WTC11 (cell line): ENCODE measurements around the gene NT5C1B.

Experiments
- ATF1 ChIP-seq: sonication (generic); formaldehyde crosslinking; IDR thresholded peaks from 2 replicates; pipeline ENCODE4 v1.8.1; 2023; ENCODE audit warnings: mild to moderate bottlenecking, moderate library complexity, missing genetic modification reagents
- CREB1 ChIP-seq: sonication (generic); formaldehyde crosslinking; IDR thresholded peaks from 2 replicates; pipeline ENCODE4 v1.8.0; 2023; ENCODE audit warnings: mild to moderate bottlenecking, missing genetic modification reagents
- E2F1 ChIP-seq: sonication (generic); formaldehyde crosslinking; IDR thresholded peaks from 2 replicates; pipeline ENCODE4 v1.8.0; 2022; ENCODE audit warnings: mild to moderate bottlenecking, missing genetic modification reagents
- ELF4 ChIP-seq: sonication (generic); formaldehyde crosslinking; IDR thresholded peaks from 2 replicates; pipeline ENCODE4 v1.8.1; 2022; ENCODE audit warnings: low read depth, mild to moderate bottlenecking, moderate library complexity, missing genetic modification reagents
- FOXK1 ChIP-seq: sonication (generic); formaldehyde crosslinking; IDR thresholded peaks from 2 replicates; pipeline ENCODE4 v1.8.0; 2022; ENCODE audit warnings: mild to moderate bottlenecking, moderate library complexity, missing genetic modification reagents
- MXD4 ChIP-seq: fragments of 250-450 bp; sonication (Bioruptor Pico); IDR thresholded peaks from 2 replicates; pipeline ENCODE4 v1.8.0; 2021; ENCODE audit warnings: mild to moderate bottlenecking, moderate library complexity, borderline replicate concordance
- NFE2L1 ChIP-seq: sonication (generic); formaldehyde crosslinking; IDR thresholded peaks from 2 replicates; pipeline ENCODE4 v1.8.1; 2023; ENCODE audit warnings: missing genetic modification reagents
- NFYB ChIP-seq: sonication (generic); formaldehyde crosslinking; conservative IDR thresholded peaks from 2 replicates; pipeline ENCODE4 v1.8.0; 2022; ENCODE audit warnings: low read depth, missing genetic modification reagents
- NR3C1 ChIP-seq: sonication (generic); formaldehyde crosslinking; conservative IDR thresholded peaks from 2 replicates; pipeline ENCODE4 v1.8.1; 2023; ENCODE audit warnings: low read depth, mild to moderate bottlenecking, missing genetic modification reagents
- OVOL2 ChIP-seq: fragments of 250-450 bp; sonication (Bioruptor Pico); IDR thresholded peaks from 2 replicates; pipeline ENCODE4 v1.9.0; 2021; ENCODE audit warnings: mild to moderate bottlenecking, borderline replicate concordance
- SMAD3 ChIP-seq: sonication (generic); formaldehyde crosslinking; IDR thresholded peaks from 2 replicates; pipeline ENCODE4 v1.8.0; 2022; ENCODE audit warnings: missing genetic modification reagents, mild to moderate bottlenecking, borderline replicate concordance
- SP1 ChIP-seq: sonication (generic); formaldehyde crosslinking; conservative IDR thresholded peaks from 2 replicates; pipeline ENCODE4 v1.8.1; 2022; ENCODE audit warnings: missing genetic modification reagents
- TF ChIP-seq, protein P1 (sequence below): fragments of 200-600 bp; IDR thresholded peaks from 2 replicates; pipeline ENCODE4 v1.8.0; 2022; ENCODE audit warnings: antibody characterized with exemption
- TF ChIP-seq, protein P2 (sequence below): sonication (generic); formaldehyde crosslinking; IDR thresholded peaks from 2 replicates; pipeline ENCODE4 v1.8.0; 2022; ENCODE audit warnings: mild to moderate bottlenecking, missing genetic modification reagents

DNA sequence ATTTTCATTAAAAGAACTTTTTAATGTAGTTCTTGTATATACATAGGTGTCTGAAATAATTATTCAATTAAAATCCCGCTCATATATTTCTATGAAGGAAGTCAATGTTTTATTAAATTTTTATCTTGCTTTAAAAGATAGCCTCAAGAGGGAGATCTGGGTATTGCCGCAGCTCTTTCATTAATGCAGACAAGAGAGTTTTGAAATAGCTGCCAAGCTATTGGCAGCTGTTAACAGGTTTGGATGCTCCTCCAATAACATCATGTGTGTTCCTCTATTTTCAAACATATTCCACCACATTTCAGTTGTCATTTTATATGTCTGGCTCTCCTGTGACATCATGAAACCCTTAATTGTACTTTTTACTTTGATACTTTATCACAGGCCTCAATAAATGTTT is 12.9 kb upstream of the NT5C1B start:
- no peak for TF ChIP-seq NFE2L1 (CRISPR knock-in tag)
- TF ChIP-seq, protein P1, sequence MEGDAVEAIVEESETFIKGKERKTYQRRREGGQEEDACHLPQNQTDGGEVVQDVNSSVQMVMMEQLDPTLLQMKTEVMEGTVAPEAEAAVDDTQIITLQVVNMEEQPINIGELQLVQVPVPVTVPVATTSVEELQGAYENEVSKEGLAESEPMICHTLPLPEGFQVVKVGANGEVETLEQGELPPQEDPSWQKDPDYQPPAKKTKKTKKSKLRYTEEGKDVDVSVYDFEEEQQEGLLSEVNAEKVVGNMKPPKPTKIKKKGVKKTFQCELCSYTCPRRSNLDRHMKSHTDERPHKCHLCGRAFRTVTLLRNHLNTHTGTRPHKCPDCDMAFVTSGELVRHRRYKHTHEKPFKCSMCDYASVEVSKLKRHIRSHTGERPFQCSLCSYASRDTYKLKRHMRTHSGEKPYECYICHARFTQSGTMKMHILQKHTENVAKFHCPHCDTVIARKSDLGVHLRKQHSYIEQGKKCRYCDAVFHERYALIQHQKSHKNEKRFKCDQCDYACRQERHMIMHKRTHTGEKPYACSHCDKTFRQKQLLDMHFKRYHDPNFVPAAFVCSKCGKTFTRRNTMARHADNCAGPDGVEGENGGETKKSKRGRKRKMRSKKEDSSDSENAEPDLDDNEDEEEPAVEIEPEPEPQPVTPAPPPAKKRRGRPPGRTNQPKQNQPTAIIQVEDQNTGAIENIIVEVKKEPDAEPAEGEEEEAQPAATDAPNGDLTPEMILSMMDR = no peak
- TF ChIP-seq E2F1 = no peak
- no peak for TF ChIP-seq MXD4 (CRISPR knock-in tag)
- TF ChIP-seq NFYB = no peak
- TF ChIP-seq ELF4 = no peak
- no peak for TF ChIP-seq SMAD3 (CRISPR knock-in tag)
- TF ChIP-seq SP1 (CRISPR knock-in tag) = no peak
- no peak for TF ChIP-seq FOXK1 (CRISPR knock-in tag)
- no peak for TF ChIP-seq NR3C1 (CRISPR knock-in tag)
- TF ChIP-seq ATF1 = no peak
- no peak for TF ChIP-seq CREB1
- TF ChIP-seq OVOL2 (CRISPR knock-in tag) = no peak
- TF ChIP-seq, protein P2, sequence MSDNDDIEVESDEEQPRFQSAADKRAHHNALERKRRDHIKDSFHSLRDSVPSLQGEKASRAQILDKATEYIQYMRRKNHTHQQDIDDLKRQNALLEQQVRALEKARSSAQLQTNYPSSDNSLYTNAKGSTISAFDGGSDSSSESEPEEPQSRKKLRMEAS (CRISPR knock-in tag) = no peak
